ENCODE measurements around the gene PRSS36.

- no peak for TF ChIP-seq CTCF (IDR thresholded peaks at IDR 0.05; ENCODE audit: insufficient read depth, low read length)
- TF ChIP-seq POLR2AphosphoS5 (IDR thresholded peaks at IDR 0.05; ENCODE audit: low read depth), result no peak
- TF ChIP-seq GABPA (IDR thresholded peaks at IDR 0.05; ENCODE audit: low read depth), result no peak
These were observed 37.9 kb downstream of the PRSS36 start for GRCh38 chr16:31111881-31112466.

All from HL-60 (cell line).